CD8-positive, alpha-beta memory T cell (primary cell): ENCODE results near the gene SIM2. TPM values are rescaled to one million over a fixed set of nuclear protein-coding genes. Genes with fewer than 3 reads are reported as not detected.

Experiments
- CTCF ChIA-PET: fragments of 350-600 bp; sonication (Branson Sonifier 250); formaldehyde crosslinking; loops from one replicate; lab custom pipeline; 2021; ENCODE audit warnings: antibody characterized with exemption; lab: Charles Lee
- POLR2A ChIA-PET: fragments of 350-600 bp; sonication (Branson Sonifier 250); formaldehyde crosslinking; loops from one replicate; lab custom pipeline; 2021; ENCODE audit warnings: antibody characterized with exemption; lab: Charles Lee
- DNase-seq, 5 donors: peaks; one replicate each; pipeline versions ENCODE4 v3.0.0 to v3.0.0-alpha.2; 2020 to 2022; ENCODE audit warnings: mixed read lengths in 1 of 5
- H3K27ac ChIP-seq: one replicate; pipeline ENCODE4 v1.7.0; 2013; ENCODE audit warnings: low read depth, mild to moderate bottlenecking, low read length, moderate library complexity
- H3K27me3 ChIP-seq: 2 replicates; pipeline ENCODE4 v1.7.0; 2013; ENCODE audit warnings: low read length, mild to moderate bottlenecking; ENCODE audit not compliant: insufficient read depth, poor library complexity, severe bottlenecking
- H3K36me3 ChIP-seq: 2 replicates; pipeline ENCODE4 v1.7.0; 2013; ENCODE audit warnings: mild to moderate bottlenecking, low read length, moderate library complexity; ENCODE audit not compliant: insufficient read depth
- H3K4me1 ChIP-seq: 2 replicates; pipeline ENCODE4 v1.7.0; 2013; ENCODE audit warnings: mild to moderate bottlenecking, low read length, moderate library complexity; ENCODE audit not compliant: insufficient read depth
- H3K4me3 ChIP-seq: 2 replicates; pipeline ENCODE4 v1.7.0; 2013; ENCODE audit warnings: mild to moderate bottlenecking, low read length
- H3K9me3 ChIP-seq: 2 replicates; pipeline ENCODE4 v1.7.0; 2013; ENCODE audit warnings: mild to moderate bottlenecking, low read length
- H3K27ac Mint-ChIP-seq, 8 donors: one replicate each; pipeline ENCODE4 v1.8.0; 2020 to 2021; ENCODE audit warnings: mixed read lengths in 8 of 8, mild to moderate bottlenecking in 6 of 8, inconsistent platforms in 3 of 8, moderate library complexity in 3 of 8
- H3K27me3 Mint-ChIP-seq, 2 donors: one replicate each; pipeline ENCODE4 v1.8.0; 2020 to 2021; ENCODE audit warnings: mixed read lengths in 2 of 2, mild to moderate bottlenecking in 1 of 2, moderate library complexity in 1 of 2
- H3K36me3 Mint-ChIP-seq, 3 donors: one replicate each; pipeline ENCODE4 v1.8.0; 2020 to 2021; ENCODE audit warnings: mixed read lengths in 3 of 3, inconsistent platforms in 1 of 3, mild to moderate bottlenecking in 1 of 3
- H3K4me1 Mint-ChIP-seq, 3 donors: one replicate each; pipeline ENCODE4 v1.8.0; 2020 to 2021; ENCODE audit warnings: mixed read lengths in 3 of 3, inconsistent platforms in 1 of 3, mild to moderate bottlenecking in 1 of 3
- H3K4me3 Mint-ChIP-seq, 7 donors: one replicate each; pipeline ENCODE4 v1.8.0; 2020 to 2021; ENCODE audit warnings: mixed read lengths in 7 of 7, mild to moderate bottlenecking in 6 of 7, moderate library complexity in 4 of 7, inconsistent platforms in 2 of 7
- H3K9me3 Mint-ChIP-seq, 5 donors: one replicate each; pipeline ENCODE4 v1.8.0; 2020 to 2022; ENCODE audit warnings: mixed read lengths in 5 of 5, mild to moderate bottlenecking in 3 of 5, moderate library complexity in 2 of 5, inconsistent platforms in 1 of 5
- polyA plus RNA-seq: library from polyadenylated mRNA; unstranded; fragments of 300-500 nt; fragmentation: Illumina TruSeq; gene quantifications from one replicate; pipeline ENCODE4 v1.2.3, GENCODE V29; 2021
- total RNA-seq, 2 experiments: library from RNA; stranded (reverse); gene quantifications; one replicate each; pipeline ENCODE4 v1.2.3, GENCODE V29; 2021

Gene SIM2
- total and polyA plus RNA-seq, 3 experiments from 2014 or later, result 0.07 TPM; not detected in 2

DNA sequence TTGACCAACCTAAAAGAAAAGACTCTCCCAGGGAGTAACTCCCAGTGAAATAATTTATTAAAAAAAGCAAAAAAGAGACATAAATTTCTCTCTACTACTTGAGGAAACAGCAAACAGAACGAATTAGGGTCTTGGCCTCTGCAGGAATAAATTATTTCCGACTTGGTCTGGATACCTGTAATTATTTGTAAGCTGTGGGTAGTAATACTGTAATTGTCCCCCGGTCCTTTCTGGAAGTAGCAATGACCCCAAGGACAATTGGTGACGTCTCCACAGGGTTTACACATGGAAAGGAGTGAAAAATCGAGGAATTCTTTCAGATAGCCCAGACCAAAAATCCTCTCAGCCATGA, 3.7 kb upstream of the SIM2 start:
- ChIA-PET CTCF (no interaction called here), POLR2A (no interaction called here)
- no peak overlapping the region for H3K27ac ChIP-seq
- Mint-ChIP-seq H3K9me3 (peaks cover 0 to 2% (median 0%) of the 10 kb centered on the region in 5 donors), H3K27ac (no peak overlapping the region), H3K36me3 (no peaks in the 10 kb centered on the region), H3K4me1 (peaks cover 3 to 23% (median 19%) of the 10 kb centered on the region in 3 donors), H3K4me3 (peak overlapping the region in 1 of 7 donors; percentile 52), H3K27me3 (peaks cover 42 to 69% of the 10 kb centered on the region in 2 donors)
- no peaks in the 10 kb centered on the region for H3K9me3 ChIP-seq
- peaks cover 5% of the 10 kb centered on the region for H3K4me1 ChIP-seq
- no peaks in the 10 kb centered on the region for H3K36me3 ChIP-seq
- peaks cover 56% of the 10 kb centered on the region for H3K27me3 ChIP-seq
- H3K4me3 ChIP-seq, result no peak overlapping the region
- DNase-seq, result no peak

GRCh38 chr21:36695671-36696389, 3.1 kb upstream of the SIM2 start:
- peaks cover 10% of the 10 kb centered on the region for H3K4me1 ChIP-seq
- POLR2A ChIA-PET, result no interaction called here
- Mint-ChIP-seq H3K27me3 (peaks cover 44 to 69% of the 10 kb centered on the region in 2 donors), H3K4me1 (peaks cover 6 to 28% (median 22%) of the 10 kb centered on the region in 3 donors), H3K27ac (no peak overlapping the region), H3K36me3 (no peaks in the 10 kb centered on the region), H3K4me3 (peak overlapping the region in 1 of 7 donors; percentile 68), H3K9me3 (no peaks in the 10 kb centered on the region)
- H3K36me3 ChIP-seq, result no peaks in the 10 kb centered on the region
- no peak overlapping the region for H3K4me3 ChIP-seq
- no peak for DNase-seq
- H3K9me3 ChIP-seq, result no peaks in the 10 kb centered on the region
- H3K27ac ChIP-seq, result no peak overlapping the region
- CTCF ChIA-PET, result no interaction called here
- peaks cover 60% of the 10 kb centered on the region for H3K27me3 ChIP-seq

DNA sequence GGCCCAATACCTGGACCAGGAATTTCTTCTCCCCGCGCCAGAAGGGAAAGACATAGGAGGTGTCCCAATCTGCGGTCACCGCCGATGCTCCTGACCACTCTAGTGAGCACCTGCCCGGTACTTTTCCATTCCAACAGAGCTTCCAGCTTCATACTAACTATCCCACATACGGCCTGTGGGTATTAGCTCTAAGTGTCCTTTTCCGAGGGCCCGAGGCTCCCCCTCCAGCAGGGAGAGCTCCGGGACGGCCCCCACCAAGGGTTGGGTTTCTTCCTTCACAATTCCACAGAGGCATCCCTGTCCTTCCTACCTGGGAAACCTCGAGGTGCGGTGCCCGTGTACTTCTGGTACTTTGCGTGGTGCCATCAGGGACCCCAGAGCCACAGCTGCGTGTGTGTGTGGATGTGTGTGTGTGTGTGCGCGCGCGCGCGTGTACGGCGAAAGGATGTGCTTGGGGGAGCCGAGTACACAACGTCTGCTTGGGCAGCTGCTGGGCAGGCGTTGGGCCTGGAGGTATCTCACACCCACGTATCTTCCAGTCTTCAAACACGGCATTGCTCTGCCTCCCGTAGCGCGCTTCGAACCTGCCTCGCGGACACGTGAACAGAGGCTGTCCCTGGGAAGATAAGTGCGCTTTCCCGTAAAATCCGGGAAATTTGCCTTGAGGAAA, 2.4 kb upstream of the SIM2 start:
- H3K36me3 ChIP-seq, result no peaks in the 10 kb centered on the region
- H3K27ac ChIP-seq, result no peak overlapping the region
- DNase-seq, result no peak
- H3K9me3 ChIP-seq, result no peaks in the 10 kb centered on the region
- no peaks in the 10 kb centered on the region for H3K9me3 Mint-ChIP-seq
- H3K4me1 Mint-ChIP-seq, result peaks cover 7 to 28% (median 22%) of the 10 kb centered on the region in 3 donors
- no peak overlapping the region for H3K4me3 ChIP-seq
- POLR2A ChIA-PET, result no interaction called here
- H3K4me1 ChIP-seq, result peaks cover 10% of the 10 kb centered on the region
- H3K27me3 ChIP-seq, result peaks cover 58% of the 10 kb centered on the region
- CTCF ChIA-PET, result no interaction called here
- H3K4me3 Mint-ChIP-seq, result no peak overlapping the region
- no peak overlapping the region for H3K27ac Mint-ChIP-seq
- H3K36me3 Mint-ChIP-seq, result no peaks in the 10 kb centered on the region
- H3K27me3 Mint-ChIP-seq, result peaks cover 42 to 67% of the 10 kb centered on the region in 2 donors

DNA sequence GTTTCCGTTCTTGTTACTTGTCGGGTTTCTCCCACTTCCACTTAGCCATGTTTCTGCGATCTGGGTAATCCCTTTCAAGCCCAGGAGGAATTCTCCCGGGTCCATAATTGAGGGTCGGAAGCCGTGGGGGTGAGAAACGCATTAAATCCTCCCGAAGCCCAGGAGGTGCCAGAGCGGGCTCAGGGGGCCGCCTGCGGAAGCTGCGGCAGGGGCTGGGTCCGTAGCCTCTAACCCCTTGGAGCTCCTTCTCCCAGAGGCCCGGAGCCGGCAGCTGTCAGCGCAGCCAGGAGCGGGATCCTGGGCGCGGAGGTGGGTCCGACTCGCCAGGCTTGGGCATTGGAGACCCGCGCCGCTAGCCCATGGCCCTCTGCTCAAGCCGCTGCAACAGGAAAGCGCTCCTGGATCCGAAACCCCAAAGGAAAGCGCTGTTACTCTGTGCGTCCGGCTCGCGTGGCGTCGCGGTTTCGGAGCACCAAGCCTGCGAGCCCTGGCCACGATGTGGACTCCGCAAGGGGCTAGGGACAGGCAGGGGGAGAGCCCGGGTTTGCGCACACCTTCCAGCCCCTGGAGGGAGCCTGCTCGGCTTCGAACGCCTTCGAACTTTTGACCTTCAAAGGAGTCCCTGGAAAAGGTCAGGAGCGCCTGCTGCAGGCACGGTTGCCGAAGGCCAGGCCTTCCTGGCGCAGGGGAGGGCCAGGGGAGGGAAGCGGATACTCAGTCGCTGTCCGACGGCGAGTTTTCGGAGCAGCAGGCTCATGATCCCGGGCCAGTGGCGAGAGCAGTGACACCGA, 1.7 kb upstream of the SIM2 start:
- ChIA-PET CTCF (no interaction called here), POLR2A (no interaction called here)
- DNase-seq, result no peak
- Histone ChIP-seq H3K27me3 (peaks cover 55% of the 10 kb centered on the region), H3K27ac (no peak overlapping the region), H3K4me3 (no peak overlapping the region), H3K9me3 (no peaks in the 10 kb centered on the region), H3K36me3 (no peaks in the 10 kb centered on the region), H3K4me1 (peaks cover 10% of the 10 kb centered on the region)
- Mint-ChIP-seq H3K4me3 (peak overlapping the region in 1 of 7 donors; percentile 66), H3K27ac (no peak overlapping the region), H3K9me3 (no peaks in the 10 kb centered on the region), H3K36me3 (no peaks in the 10 kb centered on the region), H3K27me3 (peaks cover 42 to 67% of the 10 kb centered on the region in 2 donors), H3K4me1 (peaks cover 9 to 24% (median 16%) of the 10 kb centered on the region in 3 donors)

- peak overlapping the region in 1 of 7 donors; percentile 59 for H3K4me3 Mint-ChIP-seq
- H3K4me1 Mint-ChIP-seq, result peaks cover 9 to 25% (median 14%) of the 10 kb centered on the region in 3 donors
- no peaks in the 10 kb centered on the region for H3K9me3 Mint-ChIP-seq
- no peaks in the 10 kb centered on the region for H3K36me3 Mint-ChIP-seq
- Histone ChIP-seq H3K9me3 (no peaks in the 10 kb centered on the region), H3K27me3 (peaks cover 55% of the 10 kb centered on the region), H3K27ac (no peak overlapping the region), H3K4me3 (no peak overlapping the region), H3K4me1 (peaks cover 10% of the 10 kb centered on the region), H3K36me3 (no peaks in the 10 kb centered on the region)
- CTCF ChIA-PET, result no interaction called here
- H3K27ac Mint-ChIP-seq, result no peak overlapping the region
- DNase-seq, result no peak
- H3K27me3 Mint-ChIP-seq, result peaks cover 46 to 67% of the 10 kb centered on the region in 2 donors
- POLR2A ChIA-PET, result no interaction called here
Measured at GRCh38 chr21:36697851-36698384, 997 bp upstream of the SIM2 start.

DNA sequence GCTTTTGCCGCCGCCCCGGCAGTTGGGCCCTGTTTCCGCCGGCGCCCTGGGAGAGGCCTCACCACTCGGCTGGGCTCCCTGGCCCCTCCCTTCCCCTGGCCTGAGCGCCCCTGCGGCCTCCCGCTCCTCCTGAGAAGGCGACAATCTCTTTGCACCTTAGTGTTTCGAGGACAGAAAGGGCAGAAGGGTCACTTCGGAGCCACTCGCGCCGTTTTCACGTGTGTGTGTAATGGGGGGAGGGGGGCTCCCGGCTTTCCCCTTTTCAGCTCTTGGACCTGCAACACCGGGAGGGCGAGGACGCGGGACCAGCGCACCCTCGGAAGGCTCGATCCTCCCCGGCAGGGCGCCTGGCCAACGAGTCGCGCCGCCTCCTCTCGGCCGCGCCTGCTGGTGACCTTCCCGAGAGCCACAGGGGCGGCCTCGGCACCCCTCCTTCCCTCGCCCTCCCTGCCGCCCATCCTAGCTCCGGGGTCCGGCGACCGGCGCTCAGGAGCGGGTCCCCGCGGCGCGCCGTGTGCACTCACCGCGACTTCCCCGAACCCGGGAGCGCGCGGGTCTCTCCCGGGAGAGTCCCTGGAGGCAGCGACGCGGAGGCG, 432 bp upstream of the SIM2 start:
- DNase-seq, result no peak
- peaks cover 60% of the 10 kb centered on the region for H3K27me3 ChIP-seq
- ChIA-PET CTCF (no interaction called here), POLR2A (no interaction called here)
- H3K4me1 Mint-ChIP-seq, result peaks cover 9 to 27% (median 14%) of the 10 kb centered on the region in 3 donors
- H3K36me3 Mint-ChIP-seq, result no peaks in the 10 kb centered on the region
- H3K4me3 ChIP-seq, result no peak overlapping the region
- no peak overlapping the region for H3K27ac ChIP-seq
- H3K4me3 Mint-ChIP-seq, result no peak overlapping the region
- H3K27ac Mint-ChIP-seq, result no peak overlapping the region
- H3K36me3 ChIP-seq, result no peaks in the 10 kb centered on the region
- H3K9me3 Mint-ChIP-seq, result no peaks in the 10 kb centered on the region
- H3K4me1 ChIP-seq, result peaks cover 10% of the 10 kb centered on the region
- H3K9me3 ChIP-seq, result no peaks in the 10 kb centered on the region
- H3K27me3 Mint-ChIP-seq, result peaks cover 52 to 71% of the 10 kb centered on the region in 2 donors

DNA sequence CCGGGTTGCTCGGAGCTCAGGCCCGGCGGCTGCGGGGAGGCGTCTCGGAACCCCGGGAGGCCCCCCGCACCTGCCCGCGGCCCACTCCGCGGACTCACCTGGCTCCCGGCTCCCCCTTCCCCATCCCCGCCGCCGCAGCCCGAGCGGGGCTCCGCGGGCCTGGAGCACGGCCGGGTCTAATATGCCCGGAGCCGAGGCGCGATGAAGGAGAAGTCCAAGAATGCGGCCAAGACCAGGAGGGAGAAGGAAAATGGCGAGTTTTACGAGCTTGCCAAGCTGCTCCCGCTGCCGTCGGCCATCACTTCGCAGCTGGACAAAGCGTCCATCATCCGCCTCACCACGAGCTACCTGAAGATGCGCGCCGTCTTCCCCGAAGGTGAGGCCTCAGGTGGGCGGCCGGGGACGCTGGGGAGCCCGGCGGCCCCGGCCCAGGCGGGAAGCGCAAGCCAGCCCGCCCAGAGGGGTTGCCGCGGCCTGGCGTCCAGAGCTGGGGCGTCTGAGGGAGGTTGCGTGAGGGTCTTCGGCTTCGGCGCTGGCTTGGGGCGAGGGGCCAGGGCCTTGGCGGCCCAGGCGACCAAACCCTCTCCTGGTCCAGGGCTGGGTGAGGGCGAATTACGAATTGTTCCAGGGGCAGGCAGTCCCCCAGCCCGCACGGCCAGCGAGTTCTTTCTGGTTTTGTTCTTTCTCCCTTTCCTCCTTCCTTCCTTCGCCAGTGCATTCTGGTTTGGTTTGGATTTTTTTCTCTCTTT, 805 bp downstream of the SIM2 start:
- Mint-ChIP-seq H3K36me3 (no peaks in the 10 kb centered on the region), H3K27me3 (peaks cover 53 to 66% of the 10 kb centered on the region in 2 donors), H3K9me3 (no peaks in the 10 kb centered on the region), H3K27ac (no peak overlapping the region), H3K4me1 (peaks cover 7 to 25% (median 9%) of the 10 kb centered on the region in 3 donors), H3K4me3 (peak overlapping the region in 2 of 7 donors; percentile 44 to 46)
- no peak for DNase-seq
- Histone ChIP-seq H3K27ac (no peak overlapping the region), H3K4me3 (no peak overlapping the region), H3K9me3 (no peaks in the 10 kb centered on the region), H3K4me1 (peaks cover 10% of the 10 kb centered on the region), H3K36me3 (no peaks in the 10 kb centered on the region), H3K27me3 (peaks cover 55% of the 10 kb centered on the region)
- POLR2A ChIA-PET, result no interaction called here
- CTCF ChIA-PET, result no interaction called here
